Trophoblast cell (in vitro differentiated cells and primary cell): ENCODE measurements around the gene RIT2.

Experiments used
- DNase-seq, 2 donors: peaks; one replicate each; pipeline ENCODE4 v3.0.0-alpha.2; 2016
- H2AFZ ChIP-seq: 2 replicates; pipeline ENCODE4 v1.6.1; 2013; ENCODE audit warnings: low read length, moderate library complexity, mild to moderate bottlenecking; ENCODE audit not compliant: insufficient read depth, poor library complexity
- H2AK5ac ChIP-seq: 2 replicates; pipeline ENCODE4 v1.6.1; 2013; ENCODE audit warnings: mild to moderate bottlenecking, low read length
- H2BK120ac ChIP-seq: 2 replicates; pipeline ENCODE4 v1.6.1; 2013; ENCODE audit warnings: low read length, mild to moderate bottlenecking, moderate library complexity; ENCODE audit not compliant: insufficient read depth, poor library complexity
- H2BK12ac ChIP-seq: 2 replicates; pipeline ENCODE4 v1.6.1; 2013; ENCODE audit warnings: mild to moderate bottlenecking, low read length, moderate library complexity
- H2BK5ac ChIP-seq: 2 replicates; pipeline ENCODE4 v1.6.1; 2013; ENCODE audit warnings: low read length, low read depth, moderate library complexity, mild to moderate bottlenecking; ENCODE audit not compliant: poor library complexity
- H3K14ac ChIP-seq: 2 replicates; pipeline ENCODE4 v1.6.1; 2013; ENCODE audit warnings: mild to moderate bottlenecking, low read length
- H3K18ac ChIP-seq: 2 replicates; pipeline ENCODE4 v1.6.1; 2013; ENCODE audit warnings: mild to moderate bottlenecking, low read length
- H3K23ac ChIP-seq: 2 replicates; pipeline ENCODE4 v1.6.1; 2013; ENCODE audit warnings: low read length
- H3K27ac ChIP-seq: 2 replicates; pipeline ENCODE4 v1.5.1; 2013; ENCODE audit warnings: low read depth, mild to moderate bottlenecking, inconsistent platforms, low read length, moderate library complexity
- H3K27me3 ChIP-seq: 2 replicates; pipeline ENCODE4 v1.6.1; 2013; ENCODE audit warnings: inconsistent platforms, mild to moderate bottlenecking, low read length, moderate library complexity; ENCODE audit not compliant: insufficient read depth
- H3K36me3 ChIP-seq, 2 experiments: 1 replicate in 1 of 2; 2 replicates in 1 of 2; pipeline ENCODE4 v1.6.1; 2013; ENCODE audit warnings: low read length in 2 of 2, mild to moderate bottlenecking in 2 of 2, moderate library complexity in 1 of 2; ENCODE audit not compliant: insufficient read depth in 2 of 2, control insufficient read depth in 1 of 2
- H3K4ac ChIP-seq: 2 replicates; pipeline ENCODE4 v1.6.1; 2013; ENCODE audit warnings: low read depth, mild to moderate bottlenecking, low read length, moderate library complexity
- H3K4me1 ChIP-seq, 2 experiments: 1 replicate in 1 of 2; 2 replicates in 1 of 2; pipeline ENCODE4 v1.6.1; 2013; ENCODE audit warnings: low read length in 2 of 2, mild to moderate bottlenecking in 2 of 2, moderate library complexity in 1 of 2; ENCODE audit not compliant: insufficient read depth in 2 of 2, control insufficient read depth in 1 of 2
- H3K4me2 ChIP-seq: 2 replicates; pipeline ENCODE4 v1.6.1; 2013; ENCODE audit warnings: inconsistent platforms, mild to moderate bottlenecking, low read length, moderate library complexity
- H3K4me3 ChIP-seq: 2 replicates; pipeline ENCODE4 v1.5.1; 2013; ENCODE audit warnings: mild to moderate bottlenecking, low read depth, low read length, inconsistent platforms
- H3K79me1 ChIP-seq: one replicate; pipeline ENCODE4 v1.6.1; 2013; ENCODE audit warnings: low read length
- H3K79me2 ChIP-seq: 2 replicates; pipeline ENCODE4 v1.6.1; 2013; ENCODE audit warnings: low read length, mild to moderate bottlenecking; ENCODE audit not compliant: control insufficient read depth, insufficient read depth, poor library complexity
- H3K9ac ChIP-seq: 2 replicates; pipeline ENCODE4 v1.6.1; 2013; ENCODE audit warnings: mild to moderate bottlenecking, low read length
- H3K9me3 ChIP-seq: 2 replicates; pipeline ENCODE4 v1.6.1; 2013; ENCODE audit warnings: low read depth, mild to moderate bottlenecking, control low read depth, inconsistent platforms, low read length; ENCODE audit not compliant: insufficient read depth
- H4K12ac ChIP-seq: 2 replicates; pipeline ENCODE4 v1.6.1; 2013; ENCODE audit warnings: low read depth, mild to moderate bottlenecking, low read length, moderate library complexity
- H4K8ac ChIP-seq: 2 replicates; pipeline ENCODE4 v1.6.1; 2013; ENCODE audit warnings: low read depth, mild to moderate bottlenecking, low read length, moderate library complexity
- H4K91ac ChIP-seq: one replicate; pipeline ENCODE4 v1.6.1; 2013; ENCODE audit warnings: low read depth, mild to moderate bottlenecking, low read length, moderate library complexity
- WGBS: extraction: QIAGEN DNeasy Blood & Tissue Kit; methylation state at CpG from one replicate; pipeline ENCODE4 v1.1.7; 2013; ENCODE audit warnings: missing lambda C conversion rate; ENCODE audit not compliant: insufficient read length, insufficient coverage; ENCODE audit errors: extremely low coverage; 5-methylcytosine and 5-hydroxymethylcytosine counted together

RIT2 gene

GRCh38 chr18:43001821-43002220 is 113.7 kb downstream of the RIT2 start:
- no peak overlapping the region for H3K23ac ChIP-seq
- no peaks in the 10 kb centered on the region for H3K9me3 ChIP-seq
- H3K4me2 ChIP-seq, result no peak overlapping the region
- H3K9ac ChIP-seq, result no peak overlapping the region
- no peak overlapping the region for H4K91ac ChIP-seq
- no peak overlapping the region for H3K27ac ChIP-seq
- H2AK5ac ChIP-seq, result no peak overlapping the region
- no peak for DNase-seq
- no peaks in the 10 kb centered on the region for H3K36me3 ChIP-seq
- no peak overlapping the region for H2BK12ac ChIP-seq
- H2AFZ ChIP-seq, result no peak overlapping the region
- no peak overlapping the region for H3K4ac ChIP-seq
- H4K12ac ChIP-seq, result no peak overlapping the region
- no peak overlapping the region for H2BK120ac ChIP-seq
- H3K4me1 ChIP-seq, result no peaks in the 10 kb centered on the region
- no peaks in the 10 kb centered on the region for H3K27me3 ChIP-seq
- no peaks in the 10 kb centered on the region for H3K79me1 ChIP-seq
- WGBS, result no CpG with 5 or more reads among the region's 2 CpGs
- no peak overlapping the region for H2BK5ac ChIP-seq
- H3K18ac ChIP-seq, result no peak overlapping the region
- H3K79me2 ChIP-seq, result no peaks in the 10 kb centered on the region
- no peak overlapping the region for H3K14ac ChIP-seq
- H4K8ac ChIP-seq, result no peak overlapping the region
- no peak overlapping the region for H3K4me3 ChIP-seq

DNA sequence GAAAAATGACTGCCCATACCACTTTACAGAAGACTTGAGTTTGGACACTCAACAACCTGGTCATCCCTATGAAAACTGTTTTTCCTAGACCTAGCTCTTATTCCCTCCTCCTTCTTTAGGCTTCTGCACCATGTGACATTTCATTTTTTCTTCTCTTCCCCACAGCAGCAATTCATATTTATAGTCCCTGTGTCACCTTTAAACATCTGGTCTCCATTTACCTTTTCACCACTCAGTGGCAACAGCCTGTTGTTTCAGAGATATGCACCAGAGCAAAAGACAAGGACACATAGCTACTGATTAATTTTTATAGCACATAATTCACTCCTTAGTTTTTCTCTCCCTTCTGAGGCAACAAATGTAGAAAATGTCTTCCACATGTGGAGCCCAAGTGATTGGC is 118.7 kb downstream of the RIT2 start:
- H3K4ac ChIP-seq, result no peak overlapping the region
- H2BK12ac ChIP-seq, result no peak overlapping the region
- no peak overlapping the region for H2AFZ ChIP-seq
- no peak overlapping the region for H4K12ac ChIP-seq
- H4K91ac ChIP-seq, result no peak overlapping the region
- H3K9me3 ChIP-seq, result no peaks in the 10 kb centered on the region
- peaks cover 0 to under 1% of the 10 kb centered on the region in 2 experiments for H3K36me3 ChIP-seq
- H3K79me2 ChIP-seq, result no peaks in the 10 kb centered on the region
- H3K23ac ChIP-seq, result no peak overlapping the region
- no peak overlapping the region for H3K4me2 ChIP-seq
- no peak overlapping the region for H3K18ac ChIP-seq
- no peak overlapping the region for H3K9ac ChIP-seq
- H2AK5ac ChIP-seq, result no peak overlapping the region
- H3K14ac ChIP-seq, result no peak overlapping the region
- no peak for DNase-seq
- no peak overlapping the region for H3K4me3 ChIP-seq
- H2BK120ac ChIP-seq, result no peak overlapping the region
- no peak overlapping the region for H2BK5ac ChIP-seq
- no peaks in the 10 kb centered on the region for H3K79me1 ChIP-seq
- H4K8ac ChIP-seq, result no peak overlapping the region
- no peak overlapping the region for H3K27ac ChIP-seq
- no peaks in the 10 kb centered on the region for H3K4me1 ChIP-seq
- no peaks in the 10 kb centered on the region for H3K27me3 ChIP-seq

GRCh38 chr18:42980426-42980825 is 135.1 kb downstream of the RIT2 start:
- H2BK5ac ChIP-seq, result no peak overlapping the region
- H3K79me2 ChIP-seq, result no peaks in the 10 kb centered on the region
- no peak overlapping the region for H3K4me3 ChIP-seq
- no peak overlapping the region for H3K4ac ChIP-seq
- H2AK5ac ChIP-seq, result no peak overlapping the region
- H3K18ac ChIP-seq, result no peak overlapping the region
- no peaks in the 10 kb centered on the region for H3K27me3 ChIP-seq
- H3K4me1 ChIP-seq, result no peaks in the 10 kb centered on the region
- H2BK12ac ChIP-seq, result no peak overlapping the region
- H3K9me3 ChIP-seq, result no peaks in the 10 kb centered on the region
- H4K91ac ChIP-seq, result no peak overlapping the region
- no peak overlapping the region for H2AFZ ChIP-seq
- WGBS, result no CpG with 5 or more reads among the region's 1 CpG
- H3K79me1 ChIP-seq, result no peaks in the 10 kb centered on the region
- no peak overlapping the region for H3K9ac ChIP-seq
- no peak overlapping the region for H3K23ac ChIP-seq
- H2BK120ac ChIP-seq, result no peak overlapping the region
- DNase-seq, result no peak
- H3K36me3 ChIP-seq, result no peaks in the 10 kb centered on the region
- no peak overlapping the region for H3K14ac ChIP-seq
- no peak overlapping the region for H3K4me2 ChIP-seq
- no peak overlapping the region for H4K12ac ChIP-seq
- H3K27ac ChIP-seq, result no peak overlapping the region
- no peak overlapping the region for H4K8ac ChIP-seq

DNA sequence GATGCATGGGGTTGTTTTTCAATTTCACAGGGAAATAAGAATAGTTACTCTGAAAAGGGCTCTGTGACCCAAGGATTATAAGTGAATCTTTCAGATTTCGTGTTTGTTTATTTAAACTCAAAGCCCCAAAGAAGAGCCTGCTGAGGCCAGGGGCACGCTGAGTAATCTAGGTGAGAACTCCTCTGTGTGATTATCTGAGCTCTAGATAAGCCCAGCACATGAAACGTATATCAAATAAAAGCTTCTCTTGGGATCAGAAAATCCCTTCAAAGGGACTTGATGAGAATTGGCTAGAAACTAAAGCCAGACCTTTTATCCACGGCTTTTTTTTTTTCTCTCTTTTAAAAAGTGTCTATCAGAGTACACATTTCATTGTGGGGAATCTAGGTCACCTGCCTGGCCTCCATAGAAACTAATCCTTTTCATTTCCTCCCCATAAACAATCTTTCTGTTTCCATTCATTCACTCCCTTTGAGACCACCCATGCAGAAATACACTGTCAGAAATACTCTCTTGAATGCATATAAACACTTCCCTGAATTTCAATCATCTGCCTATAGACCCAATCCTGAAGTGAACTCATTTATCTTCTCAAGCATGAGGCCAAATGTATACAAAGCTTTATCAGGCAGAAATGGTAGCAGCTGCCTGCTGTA is 137.4 kb downstream of the RIT2 start:
- WGBS, result no CpG with 5 or more reads among the region's 4 CpGs
- H4K91ac ChIP-seq, result no peak overlapping the region
- DNase-seq, result no peak
- H3K27ac ChIP-seq, result no peak overlapping the region
- H2AK5ac ChIP-seq, result no peak overlapping the region
- no peak overlapping the region for H3K18ac ChIP-seq
- no peak overlapping the region for H3K14ac ChIP-seq
- H3K23ac ChIP-seq, result no peak overlapping the region
- no peaks in the 10 kb centered on the region for H3K9me3 ChIP-seq
- H3K27me3 ChIP-seq, result no peaks in the 10 kb centered on the region
- no peak overlapping the region for H2BK12ac ChIP-seq
- H3K79me2 ChIP-seq, result no peaks in the 10 kb centered on the region
- H3K4ac ChIP-seq, result no peak overlapping the region
- H4K8ac ChIP-seq, result no peak overlapping the region
- H3K9ac ChIP-seq, result no peak overlapping the region
- H3K79me1 ChIP-seq, result no peaks in the 10 kb centered on the region
- no peak overlapping the region for H3K4me3 ChIP-seq
- H2BK120ac ChIP-seq, result no peak overlapping the region
- no peak overlapping the region for H3K4me2 ChIP-seq
- no peak overlapping the region for H4K12ac ChIP-seq
- H3K4me1 ChIP-seq, result no peaks in the 10 kb centered on the region
- no peak overlapping the region for H2BK5ac ChIP-seq
- H2AFZ ChIP-seq, result no peak overlapping the region
- no peaks in the 10 kb centered on the region for H3K36me3 ChIP-seq
